GM12873 (cell line): ENCODE measurements around the gene CWC22.

ENCODE experiments used
- CTCF ChIP-seq: IDR thresholded peaks from 2 replicates; pipeline ENCODE4 v1.5.1; 2012; ENCODE audit warnings: low read depth, mild to moderate bottlenecking, moderate library complexity, low read length, control low read depth; ENCODE audit not compliant: insufficient read depth; ENCODE audit errors: missing control alignments

The CWC22 gene

DNA sequence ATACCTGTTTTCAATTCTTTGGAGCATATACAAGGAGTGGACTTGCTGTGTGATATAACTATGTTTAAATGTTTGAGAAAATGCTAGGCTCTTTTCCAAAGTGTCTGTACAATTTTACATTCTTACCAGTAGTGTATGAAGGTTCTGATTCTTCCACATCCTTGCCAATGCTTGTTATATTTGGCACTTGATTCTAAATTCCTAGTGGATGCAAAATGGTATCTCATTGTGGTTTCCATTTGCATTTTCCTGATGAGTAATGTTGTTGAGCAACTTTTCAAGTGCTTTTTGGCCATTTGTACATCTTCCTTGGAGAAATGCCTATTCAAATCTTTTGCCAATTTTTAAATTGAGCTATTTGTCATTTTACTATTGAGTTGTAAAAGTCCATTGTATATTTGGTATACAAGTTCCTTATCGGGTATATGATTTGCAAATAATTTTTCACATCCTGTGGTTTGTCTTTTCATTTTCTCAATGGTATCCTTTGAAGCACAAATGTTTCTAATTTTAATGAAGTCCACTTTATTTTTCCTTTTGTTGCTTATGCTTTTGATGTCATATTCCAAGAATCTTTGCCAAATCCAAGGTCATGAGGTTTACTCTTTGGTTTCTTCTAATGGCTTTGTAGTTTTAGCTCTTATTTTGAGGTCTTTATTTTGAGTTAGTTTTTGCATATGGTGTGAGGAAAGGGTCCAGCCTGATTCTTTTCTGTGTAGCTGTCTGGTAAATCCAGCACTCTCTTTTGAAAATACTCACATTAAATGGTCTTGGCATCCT is 33.2 kb upstream of the CWC22 start:
- no peak for TF ChIP-seq CTCF

- no peak for TF ChIP-seq CTCF
Observed at GRCh38 chr2:180038997-180039396, 31.9 kb upstream of the CWC22 start.

- no peak for TF ChIP-seq CTCF
Observed at GRCh38 chr2:180033993-180034894, 27.1 kb upstream of the CWC22 start.

- TF ChIP-seq CTCF = no peak
Observed at GRCh38 chr2:180029575-180029974, 22.5 kb upstream of the CWC22 start.

GRCh38 chr2:180021850-180022249 is 14.8 kb upstream of the CWC22 start:
- TF ChIP-seq CTCF = no peak

DNA sequence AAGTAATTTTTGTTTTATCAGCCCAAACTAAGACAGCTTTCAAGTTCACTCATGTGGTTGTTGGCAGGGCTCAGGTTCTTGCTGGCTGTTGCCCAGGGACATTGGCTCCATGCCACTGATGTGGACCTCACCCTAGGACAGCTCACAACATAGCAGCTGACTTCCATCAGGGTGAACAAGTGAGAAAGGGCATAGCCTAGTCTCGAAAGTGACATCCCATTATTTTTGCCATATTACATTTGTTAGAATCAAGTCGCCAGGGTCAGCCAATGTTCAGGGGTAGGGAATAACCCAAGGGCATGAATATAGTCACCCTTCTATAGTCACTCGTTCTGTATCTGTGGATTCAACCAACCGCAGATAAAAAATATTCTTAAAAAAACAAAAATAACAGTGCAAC is 10.7 kb upstream of the CWC22 start:
- TF ChIP-seq CTCF = no peak

DNA sequence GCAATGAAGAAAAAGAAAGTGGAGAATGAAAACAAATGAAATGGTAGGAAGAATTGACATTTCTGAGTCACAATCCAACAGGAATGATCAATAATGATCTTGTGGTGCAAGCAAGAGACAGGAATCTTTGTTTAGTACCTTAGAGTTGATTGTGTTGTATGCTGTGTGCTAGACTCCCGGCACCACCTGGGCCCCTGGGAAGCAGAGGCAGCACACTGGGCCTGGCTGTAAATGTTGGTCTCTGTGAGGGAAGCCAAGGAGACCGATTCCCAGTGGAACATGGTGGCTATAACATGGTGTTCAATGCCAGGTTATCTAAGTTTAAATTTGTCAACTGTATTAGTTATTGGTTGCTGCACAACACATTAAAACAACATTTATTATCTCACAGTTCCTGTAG is 9.8 kb upstream of the CWC22 start:
- TF ChIP-seq CTCF = no peak
